Epidermal melanocyte (primary cell): ENCODE measurements around the gene P3H4.

Experiments
- DNase-seq: peaks from one replicate; pipeline ENCODE4 v3.0.0; 2011; ENCODE audit warnings: low spot score; ENCODE audit not compliant: insufficient read length

P3H4 gene

DNA sequence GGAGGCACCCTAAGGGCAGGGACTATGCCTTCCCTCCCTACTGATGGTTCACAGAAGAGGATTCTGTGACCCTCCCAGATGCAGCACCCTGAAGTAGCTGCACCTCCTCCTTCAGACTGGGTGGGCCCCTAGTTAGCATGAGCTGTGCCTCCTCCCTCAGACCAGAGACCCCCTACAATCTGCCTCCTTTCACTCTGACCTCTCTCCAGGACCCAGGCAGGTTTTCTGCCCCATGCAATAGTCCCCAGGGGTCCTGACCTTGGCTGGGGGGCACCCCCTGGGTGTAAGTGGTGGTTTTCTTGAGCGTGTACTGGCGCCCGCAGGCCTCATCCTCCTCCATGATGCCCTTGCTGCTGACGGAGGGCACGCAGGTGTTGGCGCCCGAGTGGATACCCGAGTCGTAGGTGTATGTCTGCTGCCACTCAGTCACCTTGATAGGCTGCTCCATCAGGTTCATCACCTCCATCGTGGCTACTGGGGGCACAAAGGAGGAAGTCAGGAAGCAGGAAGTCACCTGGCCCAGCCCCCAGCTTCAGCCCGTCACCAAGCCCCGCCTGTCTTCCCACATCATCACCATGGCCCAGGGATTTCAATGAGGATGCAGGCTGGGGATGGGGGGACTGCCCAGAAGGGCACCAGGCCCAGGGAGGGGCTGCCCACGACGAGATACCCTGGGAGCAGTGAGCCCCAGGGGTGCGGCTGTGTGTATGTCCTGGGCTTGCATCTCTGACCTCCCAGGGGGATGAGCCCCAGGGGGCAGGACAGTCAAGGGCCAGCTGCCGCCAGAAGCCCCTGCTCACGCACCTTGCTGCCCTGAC, 40.2 kb downstream of the P3H4 start:
- DNase-seq, result no peak

DNA sequence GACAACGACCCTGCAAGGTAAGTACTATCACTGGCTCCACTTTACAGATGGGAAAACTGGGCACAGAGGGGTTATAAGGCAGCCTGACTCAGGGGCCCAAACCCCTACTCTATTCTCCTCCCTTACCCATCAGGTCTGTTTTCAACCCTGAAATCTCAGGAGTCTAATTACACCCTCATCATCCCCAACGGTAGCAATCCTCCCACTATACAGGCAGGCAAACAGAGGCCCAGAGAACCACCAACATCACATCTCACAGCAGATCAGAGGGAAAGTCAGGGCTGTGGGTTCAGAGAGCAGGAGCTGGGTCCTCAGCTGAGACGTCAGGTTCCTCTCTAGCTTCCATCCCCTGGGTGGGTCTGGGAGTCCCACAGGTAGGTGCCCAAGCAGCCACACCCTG, 41.8 kb downstream of the P3H4 start:
- DNase-seq, result no peak

DNA sequence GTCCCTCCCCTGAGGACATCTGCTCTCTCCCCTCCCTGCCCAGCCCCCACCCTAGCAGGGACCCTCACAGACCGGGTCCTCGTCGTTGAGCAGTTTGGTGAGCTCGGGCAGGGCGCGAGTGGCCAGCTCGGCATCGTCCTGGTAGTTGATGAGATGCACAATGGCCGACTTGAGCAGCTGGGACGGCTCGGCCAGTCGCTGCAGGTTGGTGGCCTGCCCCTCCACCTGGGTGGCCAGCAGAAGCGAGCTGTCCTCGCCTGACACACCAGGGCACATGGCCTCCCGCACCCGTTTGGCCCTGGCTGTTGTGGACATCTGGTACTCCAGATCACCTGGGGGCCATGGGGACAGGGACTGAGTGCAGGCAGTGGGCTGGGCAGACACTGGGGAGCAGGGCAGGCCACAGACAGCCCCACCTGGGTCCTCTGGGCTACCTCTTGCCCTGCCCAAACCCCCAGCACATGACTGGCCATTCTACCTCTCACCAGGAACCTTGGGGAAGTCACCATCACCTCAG, 42.3 kb downstream of the P3H4 start:
- no peak for DNase-seq

DNA sequence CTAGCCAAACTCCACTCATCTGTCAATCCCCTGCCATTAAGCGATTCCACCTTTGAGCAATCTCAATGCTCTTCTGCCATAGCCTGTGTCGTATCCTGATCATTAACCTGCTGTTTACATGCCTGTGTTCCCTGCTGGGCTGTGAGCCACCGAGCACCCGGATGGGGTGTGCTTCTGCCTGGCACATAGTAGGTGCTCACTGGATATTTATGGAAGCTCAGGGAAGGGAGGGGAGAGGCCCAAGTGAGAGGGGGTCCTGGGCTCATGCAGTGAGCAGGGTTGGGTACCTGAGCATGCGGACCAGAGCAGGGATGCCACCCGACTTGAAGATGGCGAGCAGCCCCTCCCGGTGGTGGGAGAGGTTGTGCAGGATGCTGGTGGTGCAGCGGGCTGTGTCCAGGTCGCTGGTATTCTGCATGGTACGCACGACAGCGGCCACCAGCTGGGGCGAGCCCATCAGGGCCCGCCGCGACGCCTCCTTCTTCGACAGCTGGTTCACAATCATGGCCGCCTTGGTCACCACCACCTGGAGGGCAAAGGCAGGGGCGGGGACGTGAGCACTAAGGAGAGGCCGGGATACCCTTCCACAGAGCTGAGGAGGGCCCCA, 43.0 kb downstream of the P3H4 start:
- DNase-seq, result no peak

DNA sequence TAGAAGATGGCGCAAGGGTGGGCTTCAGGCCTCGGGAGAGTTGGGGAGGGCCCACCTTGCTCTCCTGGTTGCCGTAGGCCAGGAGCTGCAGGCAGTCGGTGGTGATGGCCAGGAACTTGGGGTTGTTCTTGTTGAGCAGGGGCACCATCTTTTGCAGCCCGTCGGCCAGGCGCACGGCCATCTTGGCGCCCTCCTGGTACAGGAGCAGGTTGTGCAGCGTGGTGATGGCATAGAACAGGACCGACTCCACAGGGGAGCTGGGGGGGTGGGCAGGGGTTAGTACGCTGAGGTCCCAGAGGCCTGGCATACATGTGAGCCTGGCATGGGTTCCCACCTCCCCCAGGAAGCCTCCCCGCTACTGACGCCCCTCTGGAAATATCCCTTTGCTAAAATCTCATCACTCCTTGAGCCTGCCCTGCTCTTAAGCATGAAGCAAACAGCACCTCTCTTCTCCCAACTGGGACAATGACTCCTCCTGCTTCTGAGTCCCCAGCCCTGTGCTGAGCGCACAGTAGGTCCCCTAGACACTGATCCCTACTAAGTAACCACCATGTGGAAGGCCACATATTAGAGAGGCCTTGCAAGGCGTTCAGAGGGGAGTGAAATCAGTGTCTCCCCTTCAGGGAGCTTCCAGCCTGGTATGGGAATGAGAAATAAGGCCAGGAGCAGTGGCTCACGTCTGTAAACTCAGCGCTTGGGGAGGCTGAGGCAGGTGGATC, 44.3 kb downstream of the P3H4 start:
- DNase-seq, result no peak

DNA sequence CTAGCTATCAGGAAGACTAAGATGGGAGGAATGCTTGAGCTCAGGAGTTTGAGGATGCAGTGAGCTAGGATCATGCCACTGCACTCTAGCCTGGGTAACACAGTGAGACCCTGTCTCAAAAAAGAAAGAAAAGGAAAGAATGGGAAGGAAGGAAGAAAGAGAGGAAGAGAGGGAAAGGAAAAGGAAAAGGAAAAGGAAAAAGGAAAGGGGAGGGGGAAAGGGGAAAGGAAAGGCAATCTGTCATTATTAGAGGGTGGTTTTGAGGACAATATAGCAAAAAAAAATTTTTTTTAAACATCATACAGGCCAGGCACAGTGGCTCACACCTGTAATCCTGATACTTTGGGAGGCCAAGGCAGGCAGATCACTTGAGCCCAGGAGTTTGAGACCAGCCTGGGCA, 45.6 kb downstream of the P3H4 start:
- DNase-seq, result no peak

DNA sequence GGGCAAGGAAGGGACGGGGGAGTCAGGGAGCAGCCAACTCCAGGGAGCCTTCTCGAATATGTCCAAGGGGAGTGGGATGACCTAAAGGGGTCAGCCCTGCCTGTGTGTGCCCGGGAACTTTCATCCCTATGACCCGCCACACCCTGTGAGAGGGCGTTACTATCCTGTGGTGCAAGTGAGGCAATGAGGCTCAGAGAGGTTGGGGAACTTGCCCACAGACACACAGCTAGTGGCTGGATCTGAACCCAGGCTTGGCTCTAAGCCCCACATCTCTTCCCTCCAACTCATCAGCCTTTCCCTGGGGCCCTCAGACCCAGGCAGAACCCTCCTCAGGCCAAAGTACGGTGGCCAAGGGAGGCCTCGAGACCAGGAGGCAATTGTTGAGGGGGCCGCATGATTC, 48.4 kb downstream of the P3H4 start:
- no peak for DNase-seq

DNA sequence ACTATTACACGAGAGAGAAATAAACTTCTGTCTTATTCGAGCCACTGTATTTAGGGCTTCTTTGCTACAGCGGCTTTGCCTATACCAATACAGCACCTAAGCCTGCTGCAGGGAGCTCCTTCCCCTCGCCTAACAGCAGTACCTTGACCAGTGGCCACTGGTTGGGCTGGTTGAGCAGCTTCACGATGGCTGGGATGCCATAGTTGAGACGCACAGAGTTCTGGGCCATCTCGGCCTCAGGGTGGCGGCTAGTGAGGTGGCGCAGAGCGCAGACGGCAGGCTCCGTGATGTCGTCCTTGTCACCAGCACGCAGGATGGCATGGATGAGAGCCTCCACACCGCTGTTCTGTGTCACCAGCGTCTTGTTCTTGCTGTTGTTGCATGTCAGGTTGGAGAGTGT, 48.9 kb downstream of the P3H4 start:
- DNase-seq, result no peak

DNA sequence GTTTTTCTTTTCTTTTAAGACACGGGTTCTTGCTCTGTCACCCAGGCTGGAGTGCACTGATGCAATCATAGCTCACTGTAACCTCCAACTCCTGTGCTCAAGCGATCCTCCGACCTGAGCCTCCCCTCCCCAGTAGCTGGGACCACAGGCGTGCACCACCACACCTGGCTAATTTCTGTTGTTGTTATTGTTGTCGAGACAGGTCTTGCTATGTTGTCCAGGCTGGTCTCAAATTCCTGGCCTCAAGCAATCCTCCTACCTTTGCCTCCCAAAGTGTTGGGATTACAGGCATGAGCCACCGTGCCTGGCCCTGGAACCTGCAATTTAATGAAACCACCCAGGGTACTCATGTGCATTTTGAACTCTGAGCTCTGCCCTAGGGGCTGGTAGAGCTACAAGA, 49.4 kb downstream of the P3H4 start:
- no peak for DNase-seq

DNA sequence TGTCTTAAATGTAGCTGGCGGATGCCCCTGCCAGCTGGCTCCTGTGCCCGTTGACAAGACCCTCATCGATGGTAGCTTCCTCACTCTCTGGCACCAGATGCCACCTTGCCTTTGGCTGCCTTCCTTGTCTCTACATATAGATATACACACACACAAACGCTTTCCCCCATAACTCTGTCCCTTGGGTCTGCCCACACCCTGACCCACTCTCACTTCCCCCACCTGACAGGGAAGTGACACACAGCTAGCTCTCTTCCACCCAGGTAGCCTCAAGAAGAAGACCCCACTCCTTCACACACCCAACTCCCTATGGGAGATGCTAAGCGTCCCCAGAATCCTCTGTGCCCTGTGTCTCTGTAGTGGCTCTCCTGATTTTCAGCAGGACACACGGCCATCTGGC, 50.9 kb downstream of the P3H4 start:
- DNase-seq, result no peak

DNA sequence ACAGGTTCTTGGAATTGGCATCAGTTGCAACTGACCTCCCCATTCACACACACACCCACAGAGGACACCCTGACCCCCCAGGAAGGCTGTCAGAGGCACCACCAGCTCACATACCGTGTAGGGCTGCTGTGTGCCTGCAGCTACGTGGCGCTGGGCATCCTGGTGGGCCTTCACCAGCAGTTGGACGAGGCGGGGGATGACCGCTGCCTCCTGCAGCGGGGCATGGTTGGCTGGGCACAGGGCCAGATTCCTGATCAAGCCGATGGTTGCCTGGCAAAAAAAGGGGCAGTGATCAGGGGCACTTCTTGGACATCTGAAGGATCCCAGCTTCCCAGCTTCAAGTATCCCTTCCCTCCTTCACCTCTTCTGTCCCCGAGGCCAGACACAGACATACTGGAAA, 53.1 kb downstream of the P3H4 start:
- no peak for DNase-seq

DNA sequence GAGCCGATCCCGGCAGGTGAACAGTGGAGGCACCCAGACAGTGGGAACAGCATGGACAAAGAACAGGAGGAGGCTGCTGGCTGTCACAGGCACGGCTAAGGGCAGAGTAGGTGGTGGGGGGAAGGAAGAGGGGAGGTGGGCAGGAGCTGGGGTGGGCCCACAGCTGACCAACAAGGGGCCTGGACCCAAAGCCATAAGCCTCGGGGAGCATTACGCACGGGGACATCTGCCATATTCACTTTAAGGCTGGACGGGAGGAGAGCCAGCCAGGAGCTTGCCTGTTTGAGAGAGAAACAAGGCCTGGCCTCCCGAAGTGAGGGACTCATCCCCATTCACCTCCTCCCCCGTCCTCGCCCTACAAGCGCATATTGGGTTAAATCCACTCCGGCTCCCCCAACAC, 57.7 kb downstream of the P3H4 start:
- no peak for DNase-seq
